Lower leg skin (tissue), 3 donors: Measurements from ENCODE around the gene IFT74.

ENCODE experiments used
- POLR2A ChIP-seq, 2 donors: fragments of 450-650 bp; IDR thresholded peaks; one replicate each; pipeline ENCODE4 v1.6.1; 2016 to 2017; ENCODE audit warnings: antibody characterized with exemption in 2 of 2, mild to moderate bottlenecking in 1 of 2, moderate library complexity in 1 of 2
- TF ChIP-seq, protein P1 (sequence below), 3 donors: fragments of 450-650 bp; IDR thresholded peaks; one replicate each; pipeline ENCODE4 v1.5.1; 2016; ENCODE audit warnings: antibody characterized with exemption in 3 of 3, mild to moderate bottlenecking in 3 of 3, moderate library complexity in 2 of 3

DNA sequence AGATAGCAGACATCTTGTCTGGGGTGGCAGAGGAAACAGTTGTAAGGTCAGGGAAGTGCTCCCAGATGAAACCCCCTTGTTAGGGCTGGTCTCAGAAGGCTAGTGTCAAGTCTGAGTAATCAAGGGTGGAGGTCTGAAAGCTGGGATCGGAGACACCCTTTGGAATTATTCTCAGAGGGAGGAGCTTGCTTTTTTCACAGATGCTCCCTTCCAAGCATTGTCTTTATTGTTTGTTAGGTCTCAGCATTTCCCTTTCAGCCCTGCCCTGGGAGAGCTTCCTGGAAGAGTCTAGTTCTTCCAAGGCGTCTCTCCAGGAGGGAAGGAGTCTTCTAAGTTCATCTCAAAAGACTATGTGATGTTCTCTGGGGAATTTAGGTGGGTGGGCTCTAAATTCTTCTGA, 156.0 kb downstream of the IFT74 start:
- TF ChIP-seq, protein P1, sequence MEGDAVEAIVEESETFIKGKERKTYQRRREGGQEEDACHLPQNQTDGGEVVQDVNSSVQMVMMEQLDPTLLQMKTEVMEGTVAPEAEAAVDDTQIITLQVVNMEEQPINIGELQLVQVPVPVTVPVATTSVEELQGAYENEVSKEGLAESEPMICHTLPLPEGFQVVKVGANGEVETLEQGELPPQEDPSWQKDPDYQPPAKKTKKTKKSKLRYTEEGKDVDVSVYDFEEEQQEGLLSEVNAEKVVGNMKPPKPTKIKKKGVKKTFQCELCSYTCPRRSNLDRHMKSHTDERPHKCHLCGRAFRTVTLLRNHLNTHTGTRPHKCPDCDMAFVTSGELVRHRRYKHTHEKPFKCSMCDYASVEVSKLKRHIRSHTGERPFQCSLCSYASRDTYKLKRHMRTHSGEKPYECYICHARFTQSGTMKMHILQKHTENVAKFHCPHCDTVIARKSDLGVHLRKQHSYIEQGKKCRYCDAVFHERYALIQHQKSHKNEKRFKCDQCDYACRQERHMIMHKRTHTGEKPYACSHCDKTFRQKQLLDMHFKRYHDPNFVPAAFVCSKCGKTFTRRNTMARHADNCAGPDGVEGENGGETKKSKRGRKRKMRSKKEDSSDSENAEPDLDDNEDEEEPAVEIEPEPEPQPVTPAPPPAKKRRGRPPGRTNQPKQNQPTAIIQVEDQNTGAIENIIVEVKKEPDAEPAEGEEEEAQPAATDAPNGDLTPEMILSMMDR (IDR thresholded peaks at IDR 0.05), result no peak
- no peak for TF ChIP-seq POLR2A (IDR thresholded peaks at IDR 0.05)
